Spinal cord (tissue), 10 donors: ENCODE data around the gene AMOTL1. TPM values are rescaled to one million over a fixed set of nuclear protein-coding genes. Genes with fewer than 3 reads are reported as not detected.
A peak's percentile ranks its signal among the peaks of the same experiment; 100 is the strongest.

Experiments
- DNase-seq, 6 donors: peaks; one replicate each; pipeline versions ENCODE4 v3.0.0 to v3.0.0-alpha.2; 2013 to 2015; ENCODE audit warnings: low spot score in 6 of 6, low read depth in 4 of 6
- H3K27ac ChIP-seq: one replicate; pipeline ENCODE4 v1.5.1; 2013; ENCODE audit warnings: low read depth, low read length, control low read depth
- H3K27me3 ChIP-seq: one replicate; pipeline ENCODE4 v1.6.1; 2013; ENCODE audit warnings: low read length; ENCODE audit not compliant: control insufficient read depth, insufficient read depth
- H3K36me3 ChIP-seq: one replicate; pipeline ENCODE4 v1.6.1; 2013; ENCODE audit warnings: low read length; ENCODE audit not compliant: control insufficient read depth, insufficient read depth
- H3K4me1 ChIP-seq: one replicate; pipeline ENCODE4 v1.6.1; 2013; ENCODE audit warnings: low read length; ENCODE audit not compliant: control insufficient read depth, insufficient read depth
- H3K4me3 ChIP-seq: one replicate; pipeline ENCODE4 v1.5.1; 2013; ENCODE audit warnings: low read depth, low read length, control low read depth
- H3K9me3 ChIP-seq: one replicate; pipeline ENCODE4 v1.6.1; 2013; ENCODE audit warnings: low read length; ENCODE audit not compliant: control insufficient read depth, insufficient read depth
- WGBS: methylation state at CpG from one replicate; pipeline ENCODE4 v1.1.5; 2013; ENCODE audit warnings: missing lambda C conversion rate; ENCODE audit not compliant: insufficient coverage; 5-methylcytosine and 5-hydroxymethylcytosine counted together
- polyA plus RNA-seq, 2 donors: library from polyadenylated mRNA; unstranded; fragments of 120-200 nt; gene quantifications; one replicate each; pipeline ENCODE4 v1.2.1, GENCODE V29; 2013; ENCODE audit not compliant: insufficient read length in 2 of 2
- total RNA-seq, 2 donors: library from RNA; depleted of rRNA in 1 of 2; stranded (reverse); fragments of 120-200 nt in 1 of 2; fragments of >200 nt in 1 of 2; gene quantifications; one replicate each; pipeline versions ENCODE4 v1.2.3 to v1.2.4, GENCODE V29; 2013 to 2014
- donor health status: healthy.

Gene AMOTL1
- total and polyA plus RNA-seq, 4 donors = 20.2 to 60.6 (median 34.5) TPM

GRCh38 chr11:94741022-94741679 is 27.0 kb upstream of the AMOTL1 start:
- under 1% methylated on average over 29 of the region's 35 CpGs for WGBS
- H3K36me3 ChIP-seq = no peaks in the 10 kb centered on the region
- no peaks in the 10 kb centered on the region for H3K27me3 ChIP-seq
- H3K4me1 ChIP-seq = peaks cover 11% of the 10 kb centered on the region
- no peaks in the 10 kb centered on the region for H3K9me3 ChIP-seq
- peak overlapping the region; percentile 58 for H3K4me3 ChIP-seq
- peak overlapping the region; percentile 42 for H3K27ac ChIP-seq
- peak in 5 of 6 donors; percentile 33 to 87 (median 70) for DNase-seq

DNA sequence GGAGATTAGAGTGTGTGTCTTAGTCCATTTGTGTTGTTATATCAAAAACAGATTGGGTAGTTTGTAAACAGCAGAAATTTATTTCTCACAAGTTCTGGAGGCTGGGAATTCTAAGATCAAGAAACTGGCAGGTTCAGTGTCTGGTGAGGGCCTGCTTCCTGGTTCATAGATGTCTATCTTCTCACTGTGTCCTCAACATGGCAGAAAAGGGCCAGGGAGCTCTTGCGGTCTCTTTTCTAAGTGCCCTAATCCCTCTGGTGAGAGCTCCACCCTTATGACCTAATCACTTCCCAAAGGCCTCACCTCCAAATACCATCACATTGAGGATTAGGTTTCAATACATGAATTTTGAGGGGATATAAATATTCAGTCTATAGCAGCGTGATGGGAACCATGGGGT is 25.5 kb upstream of the AMOTL1 start:
- H3K27me3 ChIP-seq = no peaks in the 10 kb centered on the region
- no peak for DNase-seq
- no peaks in the 10 kb centered on the region for H3K9me3 ChIP-seq
- no peak overlapping the region for H3K4me3 ChIP-seq
- WGBS = 100% methylated on average over 1 of the region's 2 CpGs
- no peaks in the 10 kb centered on the region for H3K36me3 ChIP-seq
- H3K27ac ChIP-seq = no peak overlapping the region
- peaks cover 11% of the 10 kb centered on the region for H3K4me1 ChIP-seq

DNA sequence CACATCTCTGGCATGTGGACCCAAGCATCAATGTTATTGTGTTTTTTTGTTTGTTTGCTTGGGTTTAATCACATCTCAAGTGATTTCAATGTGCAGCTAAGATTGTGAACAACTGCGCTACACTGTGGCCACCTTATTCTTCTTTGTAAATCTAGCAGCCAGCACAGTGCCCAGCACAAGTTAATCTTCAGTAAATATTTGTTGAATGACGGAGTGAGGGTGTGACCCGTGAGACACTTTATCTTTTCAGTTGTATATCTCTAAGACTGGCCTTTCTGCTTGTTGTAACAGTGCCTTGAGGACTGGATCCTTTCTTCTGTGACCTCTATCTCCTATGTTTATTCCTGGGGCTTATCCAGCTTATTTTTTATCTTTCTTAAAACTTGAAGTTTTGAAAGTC is 21.4 kb upstream of the AMOTL1 start:
- no CpG with 5 or more reads among the region's 3 CpGs for WGBS
- no peak for DNase-seq
- no peak overlapping the region for H3K27ac ChIP-seq
- no peaks in the 10 kb centered on the region for H3K4me1 ChIP-seq
- no peak overlapping the region for H3K4me3 ChIP-seq
- no peaks in the 10 kb centered on the region for H3K9me3 ChIP-seq
- no peaks in the 10 kb centered on the region for H3K36me3 ChIP-seq
- no peaks in the 10 kb centered on the region for H3K27me3 ChIP-seq

DNA sequence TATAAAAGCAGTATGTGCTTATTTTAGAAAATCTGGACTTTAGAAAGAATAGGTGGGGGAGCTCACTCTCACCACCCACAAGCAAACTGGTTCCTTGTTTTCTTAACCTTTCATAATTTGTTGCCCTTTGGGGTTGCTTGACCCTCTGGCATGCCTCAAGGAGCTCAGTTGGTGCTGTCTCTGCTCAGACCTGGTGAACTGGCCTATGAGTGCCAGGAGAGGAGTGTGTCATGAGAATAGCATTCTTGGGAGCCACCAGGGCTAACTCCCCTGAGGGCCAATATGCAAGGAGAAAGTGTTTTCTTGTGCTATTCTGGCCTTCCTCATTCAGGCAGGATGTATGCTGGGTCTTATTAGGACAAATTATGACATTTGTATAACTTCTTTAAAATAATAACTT is 21.0 kb upstream of the AMOTL1 start:
- H3K4me1 ChIP-seq = no peaks in the 10 kb centered on the region
- no peaks in the 10 kb centered on the region for H3K27me3 ChIP-seq
- no peak for DNase-seq
- H3K27ac ChIP-seq = no peak overlapping the region
- no peak overlapping the region for H3K4me3 ChIP-seq
- H3K36me3 ChIP-seq = no peaks in the 10 kb centered on the region
- no peaks in the 10 kb centered on the region for H3K9me3 ChIP-seq

DNA sequence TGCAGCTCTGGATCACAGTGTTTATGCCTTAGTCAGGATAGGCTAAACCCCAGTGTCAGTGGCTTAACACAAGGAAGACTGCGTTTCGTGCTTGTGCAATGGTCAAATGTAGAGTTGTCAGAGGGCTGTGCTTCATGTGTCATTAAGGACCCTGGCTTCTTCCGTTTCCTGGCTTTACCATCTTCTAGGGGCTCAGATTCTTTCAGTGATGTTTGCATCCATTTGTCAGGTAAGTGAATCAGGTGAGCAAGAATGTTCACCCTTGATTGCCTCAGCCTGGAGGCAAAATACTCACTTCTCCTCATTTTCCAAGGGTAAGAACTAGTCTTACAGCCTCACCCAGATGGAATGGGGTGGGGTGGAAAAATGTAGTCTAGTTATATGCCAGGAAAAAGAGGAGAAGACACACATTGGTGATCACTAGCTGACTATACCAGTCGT is 20.5 kb upstream of the AMOTL1 start:
- Histone ChIP-seq H3K4me3 (no peak overlapping the region), H3K27me3 (no peaks in the 10 kb centered on the region), H3K27ac (no peak overlapping the region), H3K9me3 (no peaks in the 10 kb centered on the region), H3K4me1 (no peaks in the 10 kb centered on the region), H3K36me3 (no peaks in the 10 kb centered on the region)
- DNase-seq = no peak
- whole genome bisulfite sequencing = 75% methylated on average over 2 of the region's 4 CpGs

DNA sequence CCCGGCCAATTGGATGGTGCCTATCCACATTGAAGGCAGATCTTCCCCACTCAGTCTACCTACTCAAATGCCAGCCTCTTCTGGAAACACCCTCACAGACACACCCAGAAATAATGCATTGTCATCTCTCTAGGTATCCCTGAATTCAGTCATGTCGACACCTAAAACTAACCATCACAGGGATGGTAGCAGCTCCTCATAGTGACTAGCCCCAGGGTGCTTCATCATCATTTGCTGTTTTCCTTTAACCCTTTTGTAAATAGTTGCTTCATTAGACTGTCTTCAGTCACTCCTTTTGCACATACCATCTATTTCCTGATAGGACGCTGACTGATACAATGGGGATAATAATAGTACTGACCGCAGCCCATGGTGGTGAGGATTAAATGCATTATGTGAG is 18.8 kb upstream of the AMOTL1 start:
- WGBS = 82% methylated on average over 2 of the region's 4 CpGs
- H3K4me3 ChIP-seq = no peak overlapping the region
- no peak for DNase-seq
- H3K27me3 ChIP-seq = no peaks in the 10 kb centered on the region
- no peaks in the 10 kb centered on the region for H3K36me3 ChIP-seq
- H3K4me1 ChIP-seq = no peaks in the 10 kb centered on the region
- H3K9me3 ChIP-seq = no peaks in the 10 kb centered on the region
- no peak overlapping the region for H3K27ac ChIP-seq

GRCh38 chr11:94750319-94751217 is 17.6 kb upstream of the AMOTL1 start:
- no peaks in the 10 kb centered on the region for H3K9me3 ChIP-seq
- no peaks in the 10 kb centered on the region for H3K27me3 ChIP-seq
- no peaks in the 10 kb centered on the region for H3K4me1 ChIP-seq
- WGBS = 88% methylated on average over 8 of the region's 10 CpGs
- H3K4me3 ChIP-seq = no peak overlapping the region
- no peaks in the 10 kb centered on the region for H3K36me3 ChIP-seq
- DNase-seq = no peak
- no peak overlapping the region for H3K27ac ChIP-seq

GRCh38 chr11:94751218-94751609 is 16.9 kb upstream of the AMOTL1 start:
- no peak overlapping the region for H3K27ac ChIP-seq
- H3K9me3 ChIP-seq = no peaks in the 10 kb centered on the region
- H3K27me3 ChIP-seq = no peaks in the 10 kb centered on the region
- H3K36me3 ChIP-seq = no peaks in the 10 kb centered on the region
- H3K4me3 ChIP-seq = no peak overlapping the region
- WGBS = 100% methylated on average over 1 of the region's 5 CpGs
- no peaks in the 10 kb centered on the region for H3K4me1 ChIP-seq
- DNase-seq = no peak

- Histone ChIP-seq H3K9me3 (no peaks in the 10 kb centered on the region), H3K36me3 (no peaks in the 10 kb centered on the region), H3K4me1 (no peaks in the 10 kb centered on the region), H3K4me3 (no peak overlapping the region), H3K27ac (no peak overlapping the region), H3K27me3 (no peaks in the 10 kb centered on the region)
- WGBS = no CpG with 5 or more reads among the region's 5 CpGs
- no peak for DNase-seq
Measured at GRCh38 chr11:94751786-94752185, 16.4 kb upstream of the AMOTL1 start.

DNA sequence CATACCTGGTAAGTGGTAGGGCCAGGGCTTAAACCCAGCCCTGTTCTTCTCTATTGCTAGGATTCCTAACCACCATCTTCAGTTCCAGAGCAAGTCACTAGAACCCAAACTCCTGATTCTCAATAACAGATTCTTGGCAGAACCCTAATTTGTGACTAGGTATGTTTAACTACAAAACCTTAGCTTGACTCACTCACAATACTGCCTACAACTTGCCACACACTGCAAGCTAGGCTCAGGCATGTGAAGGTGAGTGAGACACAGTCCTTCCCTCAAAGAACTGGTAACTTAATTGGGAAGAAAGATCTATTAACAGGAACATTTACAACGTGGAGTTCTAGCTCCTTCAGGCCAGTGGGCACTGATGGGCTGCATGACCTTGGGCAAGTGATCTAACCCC is 14.5 kb upstream of the AMOTL1 start:
- no peaks in the 10 kb centered on the region for H3K36me3 ChIP-seq
- no CpG with 5 or more reads among the region's 1 CpG for WGBS
- no peak overlapping the region for H3K4me3 ChIP-seq
- no peak overlapping the region for H3K27ac ChIP-seq
- no peak for DNase-seq
- H3K4me1 ChIP-seq = no peaks in the 10 kb centered on the region
- no peaks in the 10 kb centered on the region for H3K27me3 ChIP-seq
- H3K9me3 ChIP-seq = no peaks in the 10 kb centered on the region
